RPMI7951 (cell line): ENCODE results near the gene NCKAP5L. TPM values are rescaled to one million over a fixed set of nuclear protein-coding genes. Genes with fewer than 3 reads are reported as not detected.

Experiments used
- DNase-seq: peaks from one replicate; pipeline ENCODE4 v3.0.0-alpha.2; 2012; ENCODE audit warnings: low read depth
- total RNA-seq: library from RNA; depleted of rRNA; stranded (reverse); fragments of >200 nt; shearing (Covaris generic); gene quantifications from 2 replicates; pipeline ENCODE4 v1.2.3, GENCODE V29; 2014

Gene NCKAP5L
- total RNA-seq, 1 experiment from 2014 or later: 5.0 TPM

GRCh38 chr12:49823951-49824350 lies 4.3 kb downstream of the NCKAP5L start:
- DNase-seq: no peak

DNA sequence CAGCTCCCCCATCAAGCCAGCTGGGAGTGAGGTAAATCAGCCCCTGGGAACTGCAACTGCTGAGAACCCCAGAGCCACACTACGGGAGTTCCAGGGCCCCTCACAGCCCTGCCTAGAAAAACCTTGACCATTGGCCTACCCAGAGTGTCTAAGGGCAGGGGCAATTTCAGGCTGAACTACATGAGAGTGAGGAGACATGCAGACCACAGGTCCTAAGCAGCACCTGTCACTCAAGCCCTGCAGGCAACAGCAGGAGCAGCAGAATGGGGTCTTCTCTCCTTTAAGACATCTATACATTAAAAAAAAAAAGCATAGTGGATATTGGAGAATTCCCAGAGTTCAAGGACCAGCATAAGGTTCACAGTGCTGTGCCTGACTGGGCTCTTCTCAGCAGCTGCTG lies 4.9 kb downstream of the NCKAP5L start:
- no peak for DNase-seq

GRCh38 chr12:49821373-49822287 lies 6.6 kb downstream of the NCKAP5L start:
- DNase-seq: no peak

- peak; percentile 20 for DNase-seq
These were observed 8.4 kb downstream of the NCKAP5L start for GRCh38 chr12:49819786-49820185.

GRCh38 chr12:49818241-49818895 lies 9.8 kb downstream of the NCKAP5L start:
- DNase-seq: no peak

GRCh38 chr12:49813131-49813530 lies 15.1 kb downstream of the NCKAP5L start:
- DNase-seq: no peak

DNA sequence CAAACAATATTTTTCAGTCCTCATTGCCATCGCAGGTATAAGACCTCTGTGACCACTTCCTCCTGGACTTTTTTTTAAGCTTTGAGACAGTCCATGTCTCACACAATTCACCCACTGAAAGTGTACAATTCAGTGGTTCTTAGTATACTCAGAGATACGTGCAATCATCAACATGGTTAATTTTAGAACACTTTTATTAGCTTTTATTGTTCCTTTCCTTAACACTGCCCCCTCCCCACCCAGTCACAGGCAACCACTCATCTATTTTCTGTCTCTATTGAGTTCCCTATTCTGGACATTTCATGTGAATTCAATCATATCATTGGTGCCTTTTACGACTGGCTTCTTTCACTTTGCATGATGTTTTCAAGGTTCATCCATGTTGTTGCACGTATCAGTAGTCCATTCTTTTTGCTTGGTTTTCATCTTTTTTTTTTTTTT lies 16.2 kb downstream of the NCKAP5L start:
- DNase-seq: no peak

GRCh38 chr12:49811136-49811535 lies 17.1 kb downstream of the NCKAP5L start:
- no peak for DNase-seq

DNA sequence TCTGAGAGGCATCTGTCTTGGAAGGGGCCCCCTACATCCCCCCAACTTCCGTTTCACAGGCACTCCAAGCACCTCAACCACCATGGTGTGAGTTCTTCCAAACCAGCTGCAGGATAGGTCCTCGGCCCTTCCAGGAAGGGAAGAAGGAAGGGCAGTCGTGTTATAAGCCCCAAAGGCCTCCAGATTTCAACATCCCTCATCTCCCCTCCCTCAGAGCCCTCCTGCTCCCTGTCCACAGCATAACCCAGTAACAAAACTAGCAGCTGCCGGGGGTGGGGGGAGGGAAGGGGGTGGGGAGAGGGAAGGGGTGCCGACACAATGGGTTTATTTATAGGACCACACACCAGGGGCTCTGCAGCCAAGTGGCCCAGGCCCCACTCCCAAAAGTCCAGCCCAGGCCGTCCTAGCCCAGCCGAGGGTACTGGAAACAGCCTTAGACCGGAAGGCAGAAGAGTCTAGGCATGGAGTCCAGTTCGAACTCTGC lies 18.3 kb downstream of the NCKAP5L start:
- DNase-seq: no peak

GRCh38 chr12:49809381-49809905 lies 18.8 kb downstream of the NCKAP5L start:
- no peak for DNase-seq

- no peak for DNase-seq
These were observed 19.4 kb downstream of the NCKAP5L start for GRCh38 chr12:49808686-49809380.

DNA sequence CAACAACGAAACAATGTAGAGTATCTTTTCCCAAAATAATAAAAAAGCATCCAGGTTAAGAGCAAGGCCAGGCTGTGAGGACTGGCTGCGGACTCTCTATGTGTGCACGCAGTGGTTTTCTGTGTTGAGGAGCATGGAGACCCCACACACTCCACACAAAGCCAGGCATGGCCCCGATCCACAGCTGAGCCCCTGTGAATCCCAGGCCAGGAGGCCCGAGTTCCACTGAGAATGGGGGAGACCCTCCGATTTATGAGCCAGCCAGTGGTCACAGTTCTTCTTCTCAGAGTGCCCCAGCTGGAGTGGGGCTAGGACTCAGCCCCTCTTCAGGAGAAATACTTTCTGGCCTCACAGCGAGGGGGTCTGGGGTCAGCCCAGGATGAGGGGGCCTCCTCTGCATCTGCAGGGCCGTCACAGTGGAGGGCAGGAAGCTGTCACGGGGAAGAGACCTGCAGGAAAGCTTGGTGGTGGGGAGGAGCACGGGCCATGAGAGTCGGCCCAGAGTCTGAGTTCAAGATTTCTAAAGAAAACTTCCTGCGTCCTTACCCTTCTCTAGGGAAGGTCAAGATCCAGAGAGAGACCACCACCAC lies 20.1 kb downstream of the NCKAP5L start:
- no peak for DNase-seq

GRCh38 chr12:49806877-49807276 lies 21.3 kb downstream of the NCKAP5L start:
- no peak for DNase-seq

DNA sequence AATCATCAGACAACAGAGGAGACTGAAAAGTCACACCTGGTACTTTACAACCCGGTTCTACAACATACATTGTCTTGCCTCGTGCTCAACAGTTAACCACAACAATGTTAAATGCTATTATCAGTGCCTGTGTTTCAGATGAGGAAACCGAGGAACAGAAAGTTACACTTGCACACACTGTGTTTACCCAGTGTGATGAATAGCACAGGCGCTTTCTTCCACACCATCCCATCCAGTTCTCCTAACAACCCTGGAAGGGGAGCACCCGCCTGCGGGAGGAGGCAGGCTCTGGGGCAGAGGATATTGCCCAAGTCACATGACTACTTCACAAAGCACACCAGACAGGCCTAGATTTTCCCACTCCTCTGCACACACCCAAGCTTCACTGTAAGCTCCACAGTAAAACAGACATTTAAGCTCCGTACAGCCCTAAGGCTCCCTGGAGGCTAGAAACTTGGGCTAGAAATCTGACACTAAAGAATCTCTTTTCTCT lies 21.8 kb downstream of the NCKAP5L start:
- no peak for DNase-seq

GRCh38 chr12:49805409-49805808 lies 22.8 kb downstream of the NCKAP5L start:
- DNase-seq: no peak

- no peak for DNase-seq
These were observed 23.4 kb downstream of the NCKAP5L start for GRCh38 chr12:49804821-49805220.

DNA sequence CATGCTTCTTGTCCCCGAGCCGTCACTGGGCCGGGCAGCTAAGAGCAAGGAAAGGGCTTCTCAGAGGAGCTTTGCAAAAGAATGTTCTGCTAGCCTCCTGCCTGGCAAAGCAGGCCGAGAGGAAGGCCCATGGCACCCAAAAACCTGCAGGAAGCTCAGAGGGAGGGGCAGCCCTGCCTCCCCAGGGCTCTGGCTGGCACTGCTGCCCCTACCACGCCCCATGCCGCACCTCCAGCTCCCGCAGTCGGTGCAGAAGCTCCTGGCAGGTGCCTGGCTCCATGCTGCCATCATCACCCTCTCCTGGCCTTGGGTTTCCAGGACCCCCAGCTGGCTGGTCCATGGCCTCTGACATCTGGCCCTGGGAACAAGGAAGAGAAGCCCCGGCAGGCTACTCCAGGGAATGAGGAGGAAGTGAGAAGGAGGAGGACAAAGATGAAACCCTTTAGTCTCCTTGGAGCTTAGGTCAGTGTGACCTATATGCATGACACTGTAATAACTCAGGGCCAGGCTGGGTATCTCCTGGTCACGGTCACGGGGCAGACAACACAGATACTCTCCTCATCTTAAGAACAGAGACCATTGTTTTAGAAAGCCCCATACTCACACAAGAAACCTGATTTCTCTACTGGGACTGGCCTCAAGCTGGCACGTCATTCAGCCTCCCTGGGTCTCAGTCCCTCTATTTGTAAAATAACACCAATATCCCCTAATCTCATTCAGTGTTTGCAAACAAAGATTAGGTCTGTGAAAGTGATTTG lies 24.3 kb downstream of the NCKAP5L start:
- DNase-seq: no peak

- DNase-seq: no peak
These were observed 26.8 kb downstream of the NCKAP5L start for GRCh38 chr12:49801141-49802063.

- DNase-seq: no peak
These were observed 27.6 kb downstream of the NCKAP5L start for GRCh38 chr12:49800421-49801140.
